HL-60 (cell line): Measurements from ENCODE around the gene MEPCE.
"Not testable (repeated sequence)": the region's sequence is repeated elsewhere in the genome, so short reads cannot be mapped to it uniquely, and the experiment has no call there.

Experiments
- DNase-seq, 2 experiments: peaks; one replicate each; pipeline ENCODE4 v3.0.0-alpha.2; 2010 to 2020; ENCODE audit warnings: low read depth in 1 of 2, low spot score in 1 of 2
- H3K27ac ChIP-seq: fragments of 250-450 bp; sonication (Bioruptor Pico); replicated peaks from 2 replicates; pipeline ENCODE4 v1.5.1; 2020; ENCODE audit warnings: mild to moderate bottlenecking, moderate library complexity
- H3K27me3 ChIP-seq: fragments of 250-450 bp; sonication (Bioruptor Pico); 2 replicates; pipeline ENCODE4 v1.5.1; 2021; ENCODE audit warnings: mild to moderate bottlenecking, moderate library complexity; ENCODE audit not compliant: insufficient read depth, poor library complexity, severe bottlenecking
- H3K4me3 ChIP-seq: replicated peaks from 2 replicates; pipeline ENCODE4 v1.5.1; 2011; ENCODE audit warnings: mild to moderate bottlenecking, control low read depth, low read length; ENCODE audit not compliant: insufficient read depth
- GABPA ChIP-seq: IDR thresholded peaks from 2 replicates; pipeline ENCODE4 v1.6.1; 2012; ENCODE audit warnings: low read depth
- POLR2AphosphoS5 ChIP-seq: IDR thresholded peaks from 2 replicates; pipeline ENCODE4 v1.6.1; 2012; ENCODE audit warnings: low read depth
- SPI1 ChIP-seq: IDR thresholded peaks from 2 replicates; pipeline ENCODE4 v1.6.1; 2012; ENCODE audit warnings: low read depth, mild to moderate bottlenecking, borderline replicate concordance
- TF ChIP-seq, protein P1 (sequence below): IDR thresholded peaks from 2 replicates; pipeline ENCODE4 v1.6.1; 2012; ENCODE audit warnings: low read depth; ENCODE audit not compliant: insufficient replicate concordance
- TF ChIP-seq, protein P2 (sequence below): IDR thresholded peaks from one replicate; pipeline ENCODE4 v1.5.1; 2011; ENCODE audit warnings: low read length, control low read depth, inconsistent platforms; ENCODE audit not compliant: insufficient read depth

MEPCE gene

DNA sequence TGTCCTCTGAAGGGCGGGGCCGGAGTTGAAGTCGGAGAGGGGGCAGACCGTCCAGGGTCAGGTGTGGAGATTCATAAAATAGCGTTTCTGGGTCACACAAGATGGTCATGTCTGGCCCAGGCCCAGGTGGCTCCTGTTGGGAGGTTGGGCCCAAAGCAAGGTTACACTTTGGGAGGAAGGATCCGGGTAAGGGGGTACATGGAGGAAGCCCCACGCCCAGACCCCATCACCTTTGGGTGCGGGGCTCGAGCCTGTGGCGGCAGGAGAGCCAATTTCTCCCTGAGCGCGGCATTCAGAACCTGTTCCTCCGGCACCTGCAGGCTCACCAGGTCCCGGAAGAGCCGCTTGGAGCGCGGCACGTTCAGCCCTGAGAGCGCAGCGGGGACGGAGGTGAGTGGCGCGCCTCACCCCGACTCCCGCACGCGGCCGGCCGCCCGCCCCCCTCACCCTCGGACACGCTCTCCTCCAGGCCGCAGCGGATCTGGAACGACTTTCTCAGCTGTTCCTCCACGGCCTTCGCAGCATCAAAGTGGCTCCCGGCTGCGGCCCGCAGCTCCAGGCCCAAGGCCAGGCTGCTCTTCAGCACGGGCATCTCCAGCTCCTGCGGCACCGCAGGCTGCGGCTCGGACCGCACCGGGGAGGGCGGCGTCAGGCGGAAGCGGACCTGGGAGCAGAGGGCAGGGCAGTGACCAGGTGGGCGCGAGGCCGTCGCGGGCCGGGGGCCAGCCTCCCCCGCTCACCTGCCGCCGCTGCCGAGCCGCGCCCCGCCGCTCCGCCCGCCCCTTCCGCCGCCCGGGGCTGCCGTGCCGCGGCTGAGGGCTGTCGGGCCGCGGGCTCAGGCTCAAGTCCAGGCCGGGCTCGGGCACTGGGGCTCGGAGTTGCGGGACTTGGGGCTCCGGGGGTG lies 6.0 kb downstream of the MEPCE start:
- H3K27ac ChIP-seq = peak overlapping the region; percentile 95
- DNase-seq = peak in 1 of 2 experiments; percentile 39
- H3K27me3 ChIP-seq = no peaks in the 10 kb centered on the region
- H3K4me3 ChIP-seq = peak overlapping the region; percentile 82
- TF ChIP-seq, protein P1, sequence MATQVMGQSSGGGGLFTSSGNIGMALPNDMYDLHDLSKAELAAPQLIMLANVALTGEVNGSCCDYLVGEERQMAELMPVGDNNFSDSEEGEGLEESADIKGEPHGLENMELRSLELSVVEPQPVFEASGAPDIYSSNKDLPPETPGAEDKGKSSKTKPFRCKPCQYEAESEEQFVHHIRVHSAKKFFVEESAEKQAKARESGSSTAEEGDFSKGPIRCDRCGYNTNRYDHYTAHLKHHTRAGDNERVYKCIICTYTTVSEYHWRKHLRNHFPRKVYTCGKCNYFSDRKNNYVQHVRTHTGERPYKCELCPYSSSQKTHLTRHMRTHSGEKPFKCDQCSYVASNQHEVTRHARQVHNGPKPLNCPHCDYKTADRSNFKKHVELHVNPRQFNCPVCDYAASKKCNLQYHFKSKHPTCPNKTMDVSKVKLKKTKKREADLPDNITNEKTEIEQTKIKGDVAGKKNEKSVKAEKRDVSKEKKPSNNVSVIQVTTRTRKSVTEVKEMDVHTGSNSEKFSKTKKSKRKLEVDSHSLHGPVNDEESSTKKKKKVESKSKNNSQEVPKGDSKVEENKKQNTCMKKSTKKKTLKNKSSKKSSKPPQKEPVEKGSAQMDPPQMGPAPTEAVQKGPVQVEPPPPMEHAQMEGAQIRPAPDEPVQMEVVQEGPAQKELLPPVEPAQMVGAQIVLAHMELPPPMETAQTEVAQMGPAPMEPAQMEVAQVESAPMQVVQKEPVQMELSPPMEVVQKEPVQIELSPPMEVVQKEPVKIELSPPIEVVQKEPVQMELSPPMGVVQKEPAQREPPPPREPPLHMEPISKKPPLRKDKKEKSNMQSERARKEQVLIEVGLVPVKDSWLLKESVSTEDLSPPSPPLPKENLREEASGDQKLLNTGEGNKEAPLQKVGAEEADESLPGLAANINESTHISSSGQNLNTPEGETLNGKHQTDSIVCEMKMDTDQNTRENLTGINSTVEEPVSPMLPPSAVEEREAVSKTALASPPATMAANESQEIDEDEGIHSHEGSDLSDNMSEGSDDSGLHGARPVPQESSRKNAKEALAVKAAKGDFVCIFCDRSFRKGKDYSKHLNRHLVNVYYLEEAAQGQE = no peak
- TF ChIP-seq GABPA = no peak
- TF ChIP-seq, protein P2, sequence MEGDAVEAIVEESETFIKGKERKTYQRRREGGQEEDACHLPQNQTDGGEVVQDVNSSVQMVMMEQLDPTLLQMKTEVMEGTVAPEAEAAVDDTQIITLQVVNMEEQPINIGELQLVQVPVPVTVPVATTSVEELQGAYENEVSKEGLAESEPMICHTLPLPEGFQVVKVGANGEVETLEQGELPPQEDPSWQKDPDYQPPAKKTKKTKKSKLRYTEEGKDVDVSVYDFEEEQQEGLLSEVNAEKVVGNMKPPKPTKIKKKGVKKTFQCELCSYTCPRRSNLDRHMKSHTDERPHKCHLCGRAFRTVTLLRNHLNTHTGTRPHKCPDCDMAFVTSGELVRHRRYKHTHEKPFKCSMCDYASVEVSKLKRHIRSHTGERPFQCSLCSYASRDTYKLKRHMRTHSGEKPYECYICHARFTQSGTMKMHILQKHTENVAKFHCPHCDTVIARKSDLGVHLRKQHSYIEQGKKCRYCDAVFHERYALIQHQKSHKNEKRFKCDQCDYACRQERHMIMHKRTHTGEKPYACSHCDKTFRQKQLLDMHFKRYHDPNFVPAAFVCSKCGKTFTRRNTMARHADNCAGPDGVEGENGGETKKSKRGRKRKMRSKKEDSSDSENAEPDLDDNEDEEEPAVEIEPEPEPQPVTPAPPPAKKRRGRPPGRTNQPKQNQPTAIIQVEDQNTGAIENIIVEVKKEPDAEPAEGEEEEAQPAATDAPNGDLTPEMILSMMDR = no peak
- TF ChIP-seq SPI1 = no peak
- TF ChIP-seq POLR2AphosphoS5 = peak; percentile 70

DNA sequence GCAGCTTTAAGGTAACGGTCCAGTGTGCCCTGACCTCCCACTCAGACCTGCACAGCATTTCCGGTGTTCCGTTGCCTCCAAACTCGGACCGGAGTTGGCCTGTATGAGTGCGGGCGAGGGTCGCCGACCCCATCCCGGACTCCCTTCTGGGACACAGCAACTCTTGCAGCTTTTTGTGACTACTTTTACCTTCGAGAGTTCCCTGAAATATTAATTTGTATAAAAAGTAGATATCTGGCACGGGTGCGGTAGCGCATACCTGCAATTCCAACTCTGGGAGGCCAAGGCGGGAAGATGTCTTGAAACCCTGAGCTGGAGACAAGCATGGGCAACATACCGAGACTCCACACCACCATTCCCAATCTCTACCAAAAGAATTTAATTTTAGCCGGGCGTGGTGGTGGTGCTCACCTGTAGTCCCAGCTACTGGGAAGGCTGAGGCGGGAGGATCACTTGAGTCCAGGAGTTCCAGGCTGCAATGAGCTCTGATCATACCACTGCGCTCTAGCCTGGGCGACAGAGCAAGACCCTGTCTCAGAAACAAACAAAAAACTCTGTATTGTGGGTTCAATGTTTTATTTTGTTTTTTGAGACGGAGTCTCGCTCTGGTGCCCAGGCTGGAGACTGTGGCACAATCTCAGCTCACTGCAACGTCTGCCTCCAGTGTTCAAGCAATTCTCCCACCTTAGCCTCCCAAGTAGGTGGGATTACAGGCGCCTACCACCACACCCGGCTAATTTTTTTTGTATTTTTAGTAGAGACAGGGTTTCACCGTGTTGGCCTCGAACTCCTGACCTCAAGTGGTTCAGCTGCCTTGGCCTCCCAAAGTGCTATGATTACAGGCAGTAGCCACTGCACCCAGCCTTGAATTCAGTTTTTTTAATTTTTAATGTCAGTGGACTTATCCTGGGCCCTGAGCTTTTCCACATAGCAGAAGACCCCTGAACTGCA lies 7.8 kb downstream of the MEPCE start:
- H3K27me3 ChIP-seq = no peaks in the 10 kb centered on the region
- DNase-seq = no peak
- TF ChIP-seq, protein P1 = no peak
- TF ChIP-seq GABPA = no peak
- TF ChIP-seq, protein P2 = no peak
- peak overlapping the region; percentile 95 for H3K27ac ChIP-seq
- peak overlapping the region; percentile 82 for H3K4me3 ChIP-seq

DNA sequence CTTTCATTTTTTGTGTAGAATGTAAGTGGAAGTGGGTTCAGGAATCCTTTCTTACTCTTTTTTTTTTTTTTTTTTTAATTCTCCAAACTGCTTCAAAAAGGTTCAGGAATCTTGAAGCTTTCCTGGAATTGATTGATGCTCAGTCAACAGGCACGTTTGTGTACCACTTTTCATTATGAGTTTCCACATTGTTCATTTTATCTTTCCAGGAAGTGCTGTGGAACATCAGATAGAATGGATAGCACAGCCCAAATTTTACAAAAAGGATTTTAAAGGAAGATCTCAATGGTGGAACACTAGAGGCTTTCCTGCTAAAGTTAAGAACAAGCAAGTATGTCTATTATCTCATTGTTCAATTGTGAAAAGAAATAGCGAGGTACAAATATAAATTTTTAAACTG lies 8.5 kb downstream of the MEPCE start:
- H3K27ac ChIP-seq = no peak overlapping the region
- no peak for DNase-seq
- no peaks in the 10 kb centered on the region for H3K27me3 ChIP-seq
- H3K4me3 ChIP-seq = no peak overlapping the region
- no peak for TF ChIP-seq SPI1

DNA sequence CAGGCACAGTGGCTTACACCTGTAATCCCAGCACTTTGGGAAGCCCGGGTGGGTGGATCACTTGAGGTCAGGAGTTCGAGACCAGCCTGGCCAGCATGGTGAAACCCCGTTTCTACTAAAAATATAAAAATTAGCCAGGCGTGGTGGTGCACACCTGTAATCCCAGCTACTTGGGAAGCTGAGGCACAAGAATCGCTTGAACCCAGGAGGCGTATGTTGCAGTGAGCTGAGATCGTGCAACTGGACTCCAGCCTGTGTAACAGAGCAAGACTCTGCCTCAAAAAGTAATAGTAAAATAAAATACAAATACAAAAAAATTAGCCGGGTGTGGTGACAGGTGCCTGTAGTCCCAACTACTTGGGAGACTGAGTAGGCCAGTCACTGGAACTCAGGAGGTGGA lies 9.1 kb downstream of the MEPCE start:
- DNase-seq, H3K4me3 ChIP-seq, H3K27ac ChIP-seq, H3K27me3 ChIP-seq: not testable (repeated sequence)

DNA sequence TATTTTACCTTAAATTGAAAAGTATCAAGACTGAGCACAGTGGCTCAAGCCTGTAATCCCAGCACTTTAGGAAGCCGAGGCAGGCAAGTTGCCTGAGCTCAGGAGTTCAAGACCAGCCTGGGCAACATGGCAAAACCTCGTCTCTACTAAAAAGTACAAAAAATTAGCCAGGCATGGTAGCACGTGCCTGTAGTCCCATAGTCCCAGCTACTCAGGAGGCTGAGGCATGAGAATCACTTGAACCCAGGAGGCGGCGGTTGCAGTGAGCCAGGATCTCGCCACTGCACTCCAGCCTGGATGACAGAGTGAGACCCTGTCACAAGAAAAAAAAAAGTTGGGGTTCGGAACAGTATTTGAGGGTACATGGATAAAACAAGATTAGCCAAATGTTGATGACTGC lies 9.6 kb downstream of the MEPCE start:
- not testable (repeated sequence) for DNase-seq, H3K4me3 ChIP-seq, H3K27ac ChIP-seq, H3K27me3 ChIP-seq
